Pancreas (tissue), 10 donors: Measurements from ENCODE around the gene LRRC8D. TPM values are rescaled to one million over a fixed set of nuclear protein-coding genes. Genes with fewer than 3 reads are reported as not detected.

Experiments
- ATAC-seq, 4 donors: fragments of 200-7000 bp; cut with Tn5 transposase; one replicate each; pipeline versions ENCODE4 v1.8.0 to v1.9.1; 2020; ENCODE audit warnings: mild to moderate bottlenecking in 4 of 4, moderate library complexity in 4 of 4
- DNase-seq, 6 donors: peaks; one replicate each; pipeline ENCODE4 v3.0.0-alpha.2; 2020
- FAIRE-seq: peaks from 2 replicates; lab custom pipeline; 2012; peaks lifted over from hg19 to GRCh38; lab: Jason Lieb, UNC
- H3K27ac ChIP-seq, 4 donors: fragments of 200-600 bp; sonication (generic); 1 replicate in 3 of 4; 2 replicates in 1 of 4; pipeline versions ENCODE4 v1.5.0 to v1.8.0; 2020
- H3K27me3 ChIP-seq, 4 donors: fragments of 200-600 bp; one replicate each; pipeline ENCODE4 v1.8.0; 2021
- H3K36me3 ChIP-seq, 3 donors: fragments of 200-600 bp; sonication (generic) in 1 of 3; one replicate each; pipeline versions ENCODE4 v1.5.0 to v1.8.0; 2020 to 2021
- H3K4me1 ChIP-seq, 3 donors: fragments of 200-600 bp; one replicate each; pipeline ENCODE4 v1.8.0; 2021
- H3K4me3 ChIP-seq, 4 donors: fragments of 200-600 bp; sonication (generic) in 2 of 4; one replicate each; pipeline versions ENCODE4 v1.5.0 to v1.8.0; 2020 to 2021
- H3K9me3 ChIP-seq, 4 donors: fragments of 200-600 bp; one replicate each; pipeline ENCODE4 v1.8.0; 2021
- CTCF ChIP-seq, 4 donors: fragments of 200-600 bp; sonication (generic) in 3 of 4; IDR thresholded peaks; one replicate each; pipeline versions ENCODE4 v1.5.0 to v1.8.0; 2021; ENCODE audit warnings: antibody characterized with exemption in 4 of 4
- WGBS, 2 donors: extraction: QIAGEN DNeasy Blood & Tissue Kit; methylation state at CpG; one replicate each; pipeline ENCODE4 v1.1.7; 2013; 5-methylcytosine and 5-hydroxymethylcytosine counted together
- intact Hi-C, 3 donors: fragments of 100-400 bp; cut with DNase I; formaldehyde crosslinking; loops; one replicate each; pipeline versions ENCODE4 v1.11.1 to v1.14.2; 2022
- polyA plus RNA-seq, 2 donors: library from polyadenylated mRNA; stranded (reverse); fragments of 200-250 nt; gene quantifications; one replicate each; pipeline ENCODE4 v1.2.3, GENCODE V29; 2013
- total RNA-seq, 6 donors: library from RNA; stranded (reverse); fragmentation: NEBNext Ultra II Directional in 4 of 6; extraction: Animal tissue kit (Norgen Biotek cat#: 25700) in 4 of 6; gene quantifications; one replicate each; pipeline versions ENCODE4 v1.2.1 to v1.2.4, GENCODE V29; 2021 to 2023
- donor health status: healthy with polysubstance abuse.
- donor health status: DM: no; HTN: no; CAD: no; lungs with moderate emphysema.
- donor health status: DM: no; HTN: no; CAD: no.
- donor health status: control.
- donor health status: control.
- donor health status: Bipolar disorder and iron deficiency.
- donor health status: DM: yes; HTN: yes; CAD: no.
- donor health status: DM: no; HTN: no; CAD: no.
- donor health status: DM: no; HTN: no; CAD: no.
- donor health status: DM: yes; HTN: yes; CAD: no.

Gene LRRC8D
- total and polyA plus RNA-seq, 8 donors = 3.8 to 27.1 (median 10.4) TPM

DNA sequence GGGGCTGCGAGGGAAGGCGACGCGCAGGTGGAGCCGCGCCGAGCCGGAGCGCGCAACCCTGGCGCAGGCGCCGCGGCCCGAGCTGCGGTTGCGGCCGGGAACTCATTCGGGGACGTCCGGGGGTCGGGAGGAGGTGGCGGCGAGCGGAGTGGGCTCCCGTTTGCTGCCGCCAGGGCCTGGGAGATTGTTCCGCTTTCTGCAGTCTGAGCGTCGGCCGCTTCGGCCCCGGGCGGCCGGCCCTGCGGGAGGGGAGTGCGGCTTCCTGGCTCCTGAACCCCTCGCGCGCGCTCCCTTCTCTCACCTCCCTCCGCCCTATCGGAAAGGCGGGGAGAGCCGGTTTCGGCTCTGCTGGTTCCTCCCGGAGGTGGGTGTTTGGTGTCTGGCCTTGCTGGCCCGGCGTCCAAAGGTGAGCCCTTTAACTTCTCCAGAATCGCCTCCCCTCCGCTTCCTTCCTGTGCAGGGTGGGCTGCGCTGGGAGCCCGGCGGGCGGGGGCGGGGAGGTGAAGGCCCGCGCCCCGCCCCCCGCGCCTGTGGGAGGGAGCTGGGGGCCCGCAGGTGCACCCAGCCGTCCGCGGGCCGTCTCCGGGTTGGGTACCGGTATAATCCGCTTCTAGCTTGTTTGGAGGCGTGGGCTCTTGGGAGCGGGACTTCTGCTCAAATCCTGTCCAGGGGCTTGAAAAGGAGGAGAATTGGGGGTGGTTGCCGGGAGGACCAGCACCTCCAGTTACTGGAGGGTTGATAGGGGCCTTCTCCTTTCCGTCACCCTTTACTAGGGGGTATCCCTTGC lies 683 bp downstream of the LRRC8D start:
- no peaks in the 10 kb centered on the region for H3K36me3 ChIP-seq
- DNase-seq = peak; percentile 49 to 82 (median 64)
- FAIRE-seq = no peak
- H3K9me3 ChIP-seq = no peaks in the 10 kb centered on the region
- 0 to 1% methylated on average over 33 to 73 of the region's 73 CpGs for WGBS, 2 donors
- H3K4me1 ChIP-seq = peaks cover 8 to 15% (median 13%) of the 10 kb centered on the region in 3 donors
- H3K27me3 ChIP-seq = no peaks in the 10 kb centered on the region
- intact Hi-C loops = no loop called here
- peak overlapping the region; percentile 75 to 88 (median 88) for H3K27ac ChIP-seq
- ATAC-seq = peak; percentile 55 to 76 (median 72)
- no peak for TF ChIP-seq CTCF (IDR thresholded peaks at IDR 0.05)
- peak overlapping the region; percentile 61 to 86 (median 75) for H3K4me3 ChIP-seq

- no peak for TF ChIP-seq CTCF (IDR thresholded peaks at IDR 0.05)
- no peaks in the 10 kb centered on the region for H3K36me3 ChIP-seq
- H3K4me1 ChIP-seq = peaks cover 8 to 15% (median 13%) of the 10 kb centered on the region in 3 donors
- ATAC-seq = peak in 3 of 4 donors; percentile 2 to 11 (median 2)
- no peaks in the 10 kb centered on the region for H3K9me3 ChIP-seq
- DNase-seq = peak in 2 of 6 donors; percentile 24 to 27
- peak overlapping the region; percentile 75 to 88 (median 88) for H3K27ac ChIP-seq
- intact Hi-C loops = no loop called here
- H3K27me3 ChIP-seq = no peaks in the 10 kb centered on the region
- FAIRE-seq = no peak
- peak overlapping the region; percentile 61 to 86 (median 75) for H3K4me3 ChIP-seq
- 29 to 31% methylated on average over 17 of the region's 17 CpGs for WGBS, 2 donors
Observed at GRCh38 chr1:89822109-89822962, 1.5 kb downstream of the LRRC8D start.

GRCh38 chr1:89822999-89823628 lies 2.3 kb downstream of the LRRC8D start:
- Histone ChIP-seq H3K36me3 (no peaks in the 10 kb centered on the region), H3K4me1 (peaks cover 8 to 15% (median 13%) of the 10 kb centered on the region in 3 donors), H3K4me3 (no peak overlapping the region), H3K9me3 (no peaks in the 10 kb centered on the region), H3K27ac (no peak overlapping the region), H3K27me3 (no peaks in the 10 kb centered on the region)
- intact Hi-C loops = no loop called here
- WGBS, 2 donors = 26 to 31% methylated on average over 4 of the region's 4 CpGs
- ATAC-seq (no peak), DNase-seq (no peak), FAIRE-seq (no peak)
- no peak for TF ChIP-seq CTCF (IDR thresholded peaks at IDR 0.05)

DNA sequence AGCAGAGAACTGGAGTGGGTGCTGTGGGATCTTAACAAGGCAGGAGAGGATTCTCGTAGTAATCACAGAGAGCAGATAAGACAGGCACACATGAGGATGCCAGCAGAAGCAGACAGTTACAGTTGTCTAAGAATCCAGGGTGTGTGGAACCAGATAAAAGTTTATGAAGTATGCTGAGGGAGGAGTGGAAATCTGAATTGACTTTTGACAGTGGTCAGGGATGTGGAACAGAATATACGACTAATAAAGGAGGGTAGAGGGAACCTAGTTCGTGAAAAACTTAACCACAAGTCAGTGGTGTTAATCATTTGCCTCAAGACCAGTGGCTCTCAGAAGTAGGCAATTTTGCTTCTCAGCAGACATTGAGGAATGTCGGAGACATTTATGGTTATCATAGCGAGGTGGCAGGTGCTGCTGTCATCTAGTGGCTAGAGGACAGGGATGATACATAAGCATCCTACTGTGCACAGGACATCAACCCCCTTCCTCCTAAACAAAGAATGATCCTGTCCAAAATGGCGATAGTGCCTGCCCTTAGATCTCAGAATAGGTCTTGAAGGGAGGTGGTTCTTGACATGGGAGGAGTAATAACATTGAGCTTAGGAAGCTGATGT lies 3.0 kb downstream of the LRRC8D start:
- no peak for TF ChIP-seq CTCF (IDR thresholded peaks at IDR 0.05)
- Histone ChIP-seq H3K27ac (no peak overlapping the region), H3K4me3 (no peak overlapping the region), H3K27me3 (no peaks in the 10 kb centered on the region), H3K4me1 (peaks cover 8 to 15% (median 13%) of the 10 kb centered on the region in 3 donors), H3K9me3 (no peaks in the 10 kb centered on the region), H3K36me3 (no peaks in the 10 kb centered on the region)
- FAIRE-seq (no peak), DNase-seq (no peak), ATAC-seq (no peak)
- intact Hi-C loops = no loop called here
- 55% methylated on average over 6 of the region's 6 CpGs for WGBS, 2 donors
